Measurements from ENCODE around the gene PCDHGC4.

The PCDHGC4 gene

GRCh38 chr5:141517880-141518617, 33.2 kb downstream of the PCDHGC4 start:
- Histone ChIP-seq H3K27me3 (ENCODE audit: control insufficient read depth in 2 of 2, insufficient read depth in 2 of 2, low read length in 2 of 2) (no peaks in the 10 kb centered on the region), H3K9me3 (ENCODE audit: control insufficient read depth in 2 of 2, low read length in 2 of 2) (no peaks in the 10 kb centered on the region), H3K4me1 (ENCODE audit: control insufficient read depth in 2 of 2, insufficient read depth in 2 of 2, low read length in 2 of 2) (peaks cover 21 to 22% of the 10 kb centered on the region in 2 donors), H3K36me3 (ENCODE audit: control insufficient read depth in 2 of 2, insufficient read depth in 2 of 2, low read length in 2 of 2) (peaks cover 20 to 46% of the 10 kb centered on the region in 2 donors), H3K27ac (ENCODE audit: low read depth in 2 of 2, low read length in 2 of 2) (peak overlapping the region; percentile 2 to 11), H3K9ac (ENCODE audit: low read depth in 1 of 2, low read length in 2 of 2) (no peak overlapping the region), H3K4me3 (ENCODE audit: low read length in 2 of 2) (no peak overlapping the region)

- peaks cover 20 to 50% of the 10 kb centered on the region in 2 donors for H3K36me3 ChIP-seq (ENCODE audit: control insufficient read depth in 2 of 2, insufficient read depth in 2 of 2, low read length in 2 of 2)
- no peak overlapping the region for H3K27ac ChIP-seq (ENCODE audit: low read depth in 2 of 2, low read length in 2 of 2)
- peaks cover 16 to 18% of the 10 kb centered on the region in 2 donors for H3K4me1 ChIP-seq (ENCODE audit: control insufficient read depth in 2 of 2, insufficient read depth in 2 of 2, low read length in 2 of 2)
These were observed 33.8 kb downstream of the PCDHGC4 start for GRCh38 chr5:141518618-141519015.

GRCh38 chr5:141519605-141520565, 35.1 kb downstream of the PCDHGC4 start:
- Histone ChIP-seq H3K4me1 (ENCODE audit: control insufficient read depth in 2 of 2, insufficient read depth in 2 of 2, low read length in 2 of 2) (peaks cover 14 to 16% of the 10 kb centered on the region in 2 donors), H3K9ac (ENCODE audit: low read depth in 1 of 2, low read length in 2 of 2) (no peak overlapping the region), H3K27me3 (ENCODE audit: control insufficient read depth in 2 of 2, insufficient read depth in 2 of 2, low read length in 2 of 2) (no peaks in the 10 kb centered on the region), H3K36me3 (ENCODE audit: control insufficient read depth in 2 of 2, insufficient read depth in 2 of 2, low read length in 2 of 2) (peaks cover 26 to 54% of the 10 kb centered on the region in 2 donors), H3K9me3 (ENCODE audit: control insufficient read depth in 2 of 2, low read length in 2 of 2) (no peaks in the 10 kb centered on the region), H3K4me3 (ENCODE audit: low read length in 2 of 2) (no peak overlapping the region), H3K27ac (ENCODE audit: low read depth in 2 of 2, low read length in 2 of 2) (peak overlapping the region in 1 of 2 donors; percentile 78)

More at GRCh38 chr5:141518618-141519015, 33.8 kb downstream of the PCDHGC4 start:
- Histone ChIP-seq H3K27me3 (ENCODE audit: control insufficient read depth in 2 of 2, insufficient read depth in 2 of 2, low read length in 2 of 2) (no peaks in the 10 kb centered on the region), H3K4me3 (ENCODE audit: low read length in 2 of 2) (no peak overlapping the region), H3K9ac (ENCODE audit: low read depth in 1 of 2, low read length in 2 of 2) (no peak overlapping the region), H3K9me3 (ENCODE audit: control insufficient read depth in 2 of 2, low read length in 2 of 2) (no peaks in the 10 kb centered on the region)

GRCh38 chr5:141521244-141521781, 36.5 kb downstream of the PCDHGC4 start:
- H3K9ac ChIP-seq (ENCODE audit: low read depth in 1 of 2, low read length in 2 of 2): no peak overlapping the region
- no peaks in the 10 kb centered on the region for H3K27me3 ChIP-seq (ENCODE audit: control insufficient read depth in 2 of 2, insufficient read depth in 2 of 2, low read length in 2 of 2)
- H3K27ac ChIP-seq (ENCODE audit: low read depth in 2 of 2, low read length in 2 of 2): peak overlapping the region; percentile 78 to 79
- peaks cover 28 to 52% of the 10 kb centered on the region in 2 donors for H3K36me3 ChIP-seq (ENCODE audit: control insufficient read depth in 2 of 2, insufficient read depth in 2 of 2, low read length in 2 of 2)
- peaks cover 21 to 28% of the 10 kb centered on the region in 2 donors for H3K4me1 ChIP-seq (ENCODE audit: control insufficient read depth in 2 of 2, insufficient read depth in 2 of 2, low read length in 2 of 2)
- H3K9me3 ChIP-seq (ENCODE audit: control insufficient read depth in 2 of 2, low read length in 2 of 2): no peaks in the 10 kb centered on the region
- no peak overlapping the region for H3K4me3 ChIP-seq (ENCODE audit: low read length in 2 of 2)

- Histone ChIP-seq H3K4me3 (ENCODE audit: low read length in 2 of 2) (no peak overlapping the region), H3K36me3 (ENCODE audit: control insufficient read depth in 2 of 2, insufficient read depth in 2 of 2, low read length in 2 of 2) (peaks cover 27 to 54% of the 10 kb centered on the region in 2 donors), H3K27me3 (ENCODE audit: control insufficient read depth in 2 of 2, insufficient read depth in 2 of 2, low read length in 2 of 2) (no peaks in the 10 kb centered on the region), H3K4me1 (ENCODE audit: control insufficient read depth in 2 of 2, insufficient read depth in 2 of 2, low read length in 2 of 2) (peaks cover 21 to 28% of the 10 kb centered on the region in 2 donors), H3K9ac (ENCODE audit: low read depth in 1 of 2, low read length in 2 of 2) (no peak overlapping the region), H3K9me3 (ENCODE audit: control insufficient read depth in 2 of 2, low read length in 2 of 2) (no peaks in the 10 kb centered on the region), H3K27ac (ENCODE audit: low read depth in 2 of 2, low read length in 2 of 2) (peak overlapping the region in 1 of 2 donors; percentile 78)
These were observed 37.5 kb downstream of the PCDHGC4 start for GRCh38 chr5:141522301-141522700.

- H3K27ac ChIP-seq (ENCODE audit: low read depth in 2 of 2, low read length in 2 of 2): no peak overlapping the region
- no peak overlapping the region for H3K9ac ChIP-seq (ENCODE audit: low read depth in 1 of 2, low read length in 2 of 2)
- peaks cover 21 to 28% of the 10 kb centered on the region in 2 donors for H3K4me1 ChIP-seq (ENCODE audit: control insufficient read depth in 2 of 2, insufficient read depth in 2 of 2, low read length in 2 of 2)
- no peak overlapping the region for H3K4me3 ChIP-seq (ENCODE audit: low read length in 2 of 2)
- H3K9me3 ChIP-seq (ENCODE audit: control insufficient read depth in 2 of 2, low read length in 2 of 2): no peaks in the 10 kb centered on the region
- peaks cover 29 to 58% of the 10 kb centered on the region in 2 donors for H3K36me3 ChIP-seq (ENCODE audit: control insufficient read depth in 2 of 2, insufficient read depth in 2 of 2, low read length in 2 of 2)
- no peaks in the 10 kb centered on the region for H3K27me3 ChIP-seq (ENCODE audit: control insufficient read depth in 2 of 2, insufficient read depth in 2 of 2, low read length in 2 of 2)
These were observed 39.2 kb downstream of the PCDHGC4 start for GRCh38 chr5:141523991-141524390.

GRCh38 chr5:141524604-141525597, 40.1 kb downstream of the PCDHGC4 start:
- Histone ChIP-seq H3K27ac (ENCODE audit: low read depth in 2 of 2, low read length in 2 of 2) (peak overlapping the region; percentile 16 to 32), H3K9ac (ENCODE audit: low read depth in 1 of 2, low read length in 2 of 2) (no peak overlapping the region), H3K36me3 (ENCODE audit: control insufficient read depth in 2 of 2, insufficient read depth in 2 of 2, low read length in 2 of 2) (peaks cover 30 to 58% of the 10 kb centered on the region in 2 donors), H3K4me1 (ENCODE audit: control insufficient read depth in 2 of 2, insufficient read depth in 2 of 2, low read length in 2 of 2) (peaks cover 21 to 28% of the 10 kb centered on the region in 2 donors), H3K27me3 (ENCODE audit: control insufficient read depth in 2 of 2, insufficient read depth in 2 of 2, low read length in 2 of 2) (no peaks in the 10 kb centered on the region), H3K9me3 (ENCODE audit: control insufficient read depth in 2 of 2, low read length in 2 of 2) (no peaks in the 10 kb centered on the region), H3K4me3 (ENCODE audit: low read length in 2 of 2) (no peak overlapping the region)

- Histone ChIP-seq H3K27me3 (ENCODE audit: control insufficient read depth in 2 of 2, insufficient read depth in 2 of 2, low read length in 2 of 2) (no peaks in the 10 kb centered on the region), H3K27ac (ENCODE audit: low read depth in 2 of 2, low read length in 2 of 2) (peak overlapping the region; percentile 16 to 22), H3K4me3 (ENCODE audit: low read length in 2 of 2) (no peak overlapping the region), H3K4me1 (ENCODE audit: control insufficient read depth in 2 of 2, insufficient read depth in 2 of 2, low read length in 2 of 2) (peaks cover 21 to 25% of the 10 kb centered on the region in 2 donors), H3K36me3 (ENCODE audit: control insufficient read depth in 2 of 2, insufficient read depth in 2 of 2, low read length in 2 of 2) (peaks cover 30 to 56% of the 10 kb centered on the region in 2 donors), H3K9me3 (ENCODE audit: control insufficient read depth in 2 of 2, low read length in 2 of 2) (no peaks in the 10 kb centered on the region), H3K9ac (ENCODE audit: low read depth in 1 of 2, low read length in 2 of 2) (no peak overlapping the region)
These were observed 40.8 kb downstream of the PCDHGC4 start for GRCh38 chr5:141525653-141526052.

GRCh38 chr5:141527426-141527825, 42.6 kb downstream of the PCDHGC4 start:
- no peak overlapping the region for H3K4me3 ChIP-seq (ENCODE audit: low read length in 2 of 2)
- H3K36me3 ChIP-seq (ENCODE audit: control insufficient read depth in 2 of 2, insufficient read depth in 2 of 2, low read length in 2 of 2): peaks cover 34 to 57% of the 10 kb centered on the region in 2 donors
- no peaks in the 10 kb centered on the region for H3K27me3 ChIP-seq (ENCODE audit: control insufficient read depth in 2 of 2, insufficient read depth in 2 of 2, low read length in 2 of 2)
- H3K9ac ChIP-seq (ENCODE audit: low read depth in 1 of 2, low read length in 2 of 2): no peak overlapping the region
- peaks cover 13 to 14% of the 10 kb centered on the region in 2 donors for H3K4me1 ChIP-seq (ENCODE audit: control insufficient read depth in 2 of 2, insufficient read depth in 2 of 2, low read length in 2 of 2)
- H3K27ac ChIP-seq (ENCODE audit: low read depth in 2 of 2, low read length in 2 of 2): no peak overlapping the region
- H3K9me3 ChIP-seq (ENCODE audit: control insufficient read depth in 2 of 2, low read length in 2 of 2): no peaks in the 10 kb centered on the region

All from mucosa of rectum (tissue), 2 donors.